Stimulated activated CD4-positive, alpha-beta T cell treated with anti-CD3 and anti-CD28 coated beads, TNF-alpha, amount 100 ng/mL, for 24 hours (primary cell): Measurements from ENCODE around the gene KCNK6.
A peak's percentile ranks its signal among the peaks of the same experiment; 100 is the strongest.
"Not testable (repeated sequence)": the region's sequence is repeated elsewhere in the genome, so short reads cannot be mapped to it uniquely, and the experiment has no call there.

Source experiments
- DNase-seq, 3 experiments: peaks; one replicate each; pipeline ENCODE4 v3.0.0-alpha.2; 2020; ENCODE audit warnings: low read depth in 3 of 3

Gene KCNK6

GRCh38 chr19:38323291-38323690 is 3.6 kb downstream of the KCNK6 start:
- DNase-seq = no peak

GRCh38 chr19:38324431-38324830 is 4.8 kb downstream of the KCNK6 start:
- no peak for DNase-seq

GRCh38 chr19:38326591-38326990 is 6.9 kb downstream of the KCNK6 start:
- no peak for DNase-seq

DNA sequence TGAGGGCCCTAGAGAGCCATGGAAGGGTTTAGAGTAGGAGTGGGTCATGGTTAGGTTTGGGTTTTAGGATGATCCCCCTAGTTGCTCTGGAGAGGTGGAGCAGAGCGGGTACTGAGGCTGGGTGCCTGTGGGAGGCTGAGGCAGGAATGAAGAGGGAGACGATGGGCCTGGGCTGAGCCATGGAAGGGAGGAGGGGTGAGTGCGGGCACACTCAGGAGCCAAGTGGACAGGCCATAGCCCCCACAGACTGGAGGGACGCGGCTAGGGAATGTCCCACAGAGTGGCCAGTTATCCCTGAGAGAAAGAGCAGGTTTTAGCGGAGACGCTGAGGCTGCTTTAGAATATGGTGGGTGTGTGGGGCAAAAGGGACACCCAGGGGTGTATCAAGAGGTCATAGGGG is 10.0 kb downstream of the KCNK6 start:
- DNase-seq = no peak

DNA sequence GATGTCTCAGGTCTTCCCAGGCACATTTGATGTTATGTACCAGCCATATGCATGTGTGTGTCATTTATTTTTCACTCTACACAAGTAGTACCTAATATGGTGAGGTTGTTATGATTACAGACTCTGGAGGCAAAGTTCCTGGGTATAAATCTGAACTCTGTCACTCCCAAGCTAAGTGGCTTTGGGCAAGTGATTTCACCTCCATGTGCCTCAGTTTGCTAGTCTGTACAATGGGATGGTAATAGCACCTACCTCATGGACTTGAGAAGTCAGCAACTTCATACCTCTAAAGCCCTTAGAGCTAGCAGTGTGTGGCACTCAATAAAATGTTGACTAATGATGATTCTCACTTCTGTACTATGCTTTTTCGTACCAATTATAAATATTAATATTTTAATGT is 12.1 kb downstream of the KCNK6 start:
- no peak for DNase-seq

GRCh38 chr19:38333245-38333644 is 13.6 kb downstream of the KCNK6 start:
- no peak for DNase-seq

GRCh38 chr19:38335949-38336637 is 16.4 kb downstream of the KCNK6 start:
- peak; percentile 91 to 97 (median 92) for DNase-seq

- peak; percentile 89 to 96 (median 95) for DNase-seq
These were observed 17.2 kb downstream of the KCNK6 start for GRCh38 chr19:38336638-38337359.

DNA sequence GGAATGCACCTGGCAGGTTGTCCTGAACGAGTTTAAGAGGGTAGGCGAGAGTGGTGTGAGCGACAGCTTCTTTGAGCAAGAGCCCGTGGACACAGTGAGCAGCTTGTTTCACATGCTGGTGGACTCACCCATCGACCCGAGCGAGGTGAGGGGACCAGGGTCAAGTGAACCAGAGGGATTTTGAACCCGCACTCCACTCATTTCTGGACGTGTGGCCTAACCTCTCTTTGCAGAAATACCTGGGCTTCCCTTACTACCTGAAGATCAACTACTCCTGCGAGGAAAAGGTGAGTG is 17.7 kb downstream of the KCNK6 start:
- no peak for DNase-seq

DNA sequence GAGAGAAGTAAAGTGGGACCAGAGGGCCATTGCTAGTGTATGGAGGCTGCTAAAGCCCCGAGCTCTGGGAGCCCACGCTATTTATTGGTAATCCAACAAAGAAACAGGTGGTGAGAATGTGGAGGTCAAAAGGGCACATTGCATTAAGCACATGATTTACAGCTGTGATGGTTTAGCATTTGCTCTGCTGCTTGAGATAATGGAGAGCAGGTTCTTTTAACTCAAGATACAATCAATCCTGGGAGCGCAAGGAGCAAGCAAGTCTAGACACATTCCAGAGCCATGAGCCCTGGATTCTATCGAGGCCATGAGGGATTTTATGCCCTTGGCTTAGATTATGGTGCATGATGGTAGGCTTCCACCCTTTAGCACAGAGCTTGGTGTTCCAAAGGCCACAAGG is 19.4 kb downstream of the KCNK6 start:
- DNase-seq = not testable (repeated sequence)

DNA sequence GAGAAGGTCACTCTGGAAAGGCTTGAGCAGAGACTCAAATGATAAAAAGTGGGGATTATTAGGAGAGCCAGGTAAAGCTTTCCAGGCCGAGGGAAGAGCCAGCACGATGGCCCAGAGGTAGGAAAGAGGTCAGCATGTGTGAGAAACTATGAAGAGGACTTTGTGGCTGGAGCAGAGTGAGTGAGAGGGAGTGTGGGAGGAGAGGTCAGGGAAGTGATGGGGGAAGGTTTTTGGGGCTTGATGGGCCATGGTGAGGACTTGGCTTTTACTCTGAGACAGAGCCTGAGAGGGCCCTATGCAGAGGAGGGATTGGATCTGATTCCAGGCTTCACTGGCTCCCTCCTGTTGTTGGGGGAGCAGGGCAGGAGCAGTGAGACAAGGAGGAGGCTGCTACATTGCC is 21.3 kb downstream of the KCNK6 start:
- no peak for DNase-seq

- DNase-seq = no peak
These were observed 27.2 kb downstream of the KCNK6 start for GRCh38 chr19:38346837-38347236.

DNA sequence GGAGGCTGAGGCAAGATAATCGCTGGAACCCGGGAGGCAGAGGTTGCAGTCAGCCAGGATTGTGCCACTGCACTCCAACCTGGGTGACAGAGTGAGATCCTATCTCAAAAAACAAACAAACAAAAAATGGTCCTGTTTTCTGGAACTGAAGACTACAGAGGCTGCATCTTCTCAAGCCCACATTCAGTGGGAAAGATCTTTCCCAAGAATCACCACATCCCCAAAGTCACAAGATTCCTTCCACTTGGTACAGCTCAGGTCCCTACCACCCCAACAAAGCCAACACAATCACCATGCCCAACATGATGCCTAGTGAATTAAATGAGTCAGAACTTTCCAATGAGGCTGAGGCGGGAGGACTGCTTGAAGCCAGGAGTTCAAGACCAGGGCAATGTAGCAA is 31.2 kb downstream of the KCNK6 start:
- DNase-seq = no peak

DNA sequence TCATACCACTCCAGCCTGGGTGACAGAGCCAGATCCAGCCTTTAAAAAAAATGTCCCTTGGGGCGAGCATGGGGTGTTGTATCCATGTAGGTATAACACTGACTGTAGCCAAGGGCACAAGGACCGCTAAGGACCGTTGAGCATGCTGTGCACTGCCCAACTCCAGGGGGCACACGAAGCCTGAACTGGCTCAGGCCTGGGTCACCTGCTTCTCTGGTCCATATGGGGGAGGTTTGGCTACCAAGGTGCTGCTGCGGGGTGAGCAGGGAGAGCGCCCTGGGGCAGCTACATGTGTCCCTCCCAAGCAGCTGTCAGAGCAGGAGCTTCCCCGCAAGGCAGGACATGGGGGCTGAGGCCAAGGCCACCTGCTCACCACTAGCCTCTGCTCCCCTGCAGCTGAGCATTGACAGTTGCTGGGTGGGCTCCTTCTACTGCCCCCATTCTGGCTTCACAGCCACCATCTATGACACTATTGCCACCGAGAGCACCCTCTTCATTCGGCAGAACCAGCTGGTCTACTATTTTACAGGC is 32.3 kb downstream of the KCNK6 start:
- DNase-seq = no peak

GRCh38 chr19:38352611-38353010 is 33.0 kb downstream of the KCNK6 start:
- DNase-seq = no peak

DNA sequence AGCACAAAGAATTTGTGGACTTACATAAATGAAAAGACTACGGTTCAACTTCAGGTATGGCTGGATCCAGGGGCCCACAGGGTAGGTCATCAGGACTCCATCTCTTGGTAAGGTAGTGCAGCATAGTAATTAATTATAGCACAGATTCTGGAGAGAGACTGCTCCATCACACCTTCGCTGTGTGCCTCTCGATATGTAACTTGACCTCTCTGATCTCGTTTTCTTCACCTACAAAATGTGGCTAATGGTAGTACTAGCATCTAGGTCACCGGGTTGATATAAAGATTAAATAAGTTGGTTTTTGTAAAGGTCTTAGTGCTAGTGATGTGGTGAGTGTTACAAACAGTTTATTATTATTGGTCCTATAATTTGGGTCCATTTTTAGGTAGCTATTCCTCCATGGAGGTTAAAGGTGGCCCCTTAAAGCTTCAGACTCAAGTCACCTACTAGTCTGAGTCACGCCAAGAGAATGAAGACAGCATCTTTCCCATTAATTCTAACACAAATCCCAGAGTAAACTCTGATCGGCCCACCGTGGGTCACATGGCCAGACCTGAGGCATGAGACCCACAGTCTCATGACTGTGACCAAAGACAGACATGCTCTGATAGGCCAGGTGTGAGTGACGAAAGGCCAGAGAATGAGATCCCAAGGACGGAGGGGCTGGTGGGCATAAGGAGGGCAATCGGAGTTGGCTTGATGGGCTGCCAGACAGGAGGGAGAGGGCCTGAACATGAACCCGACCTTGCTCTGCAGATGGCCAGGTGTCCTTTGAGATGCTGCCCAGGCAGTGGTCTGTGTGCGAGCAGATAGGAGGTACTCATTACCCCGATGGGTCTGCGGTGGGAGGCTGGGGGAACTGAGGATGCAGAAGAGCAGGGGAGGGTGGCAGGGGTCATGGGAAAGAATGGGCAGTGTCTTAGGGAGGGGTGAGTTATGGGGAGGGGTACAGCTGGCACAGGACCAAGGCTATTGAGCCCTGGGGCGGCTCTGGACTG is 36.4 kb downstream of the KCNK6 start:
- DNase-seq = no peak

- DNase-seq = no peak
These were observed 38.4 kb downstream of the KCNK6 start for GRCh38 chr19:38358071-38358470.

GRCh38 chr19:38359242-38360021 is 39.8 kb downstream of the KCNK6 start:
- DNase-seq = no peak

DNA sequence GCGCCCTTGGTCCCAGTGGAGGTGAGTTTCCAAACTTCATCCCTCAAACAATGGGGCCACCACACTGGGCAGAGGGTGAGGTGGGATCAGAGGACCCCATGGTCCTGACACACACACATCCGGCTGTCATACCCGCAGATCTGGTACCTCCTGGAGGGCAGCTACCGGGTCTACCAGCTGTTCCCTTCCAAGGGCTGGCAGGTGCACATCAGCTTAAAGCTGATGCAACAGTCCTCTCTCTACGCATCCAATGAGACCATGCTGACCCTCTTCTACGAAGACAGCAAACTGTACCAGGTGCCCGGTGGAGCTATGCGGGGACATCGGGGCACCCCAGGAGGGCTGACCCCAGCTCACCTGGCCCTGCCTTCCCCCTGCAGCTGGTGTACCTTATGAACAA is 40.7 kb downstream of the KCNK6 start:
- no peak for DNase-seq

GRCh38 chr19:38360839-38361631 is 41.4 kb downstream of the KCNK6 start:
- DNase-seq = no peak
